Thyroid gland (tissue), 4 donors: ENCODE measurements around the gene TMEM132D.

ENCODE experiments used
- CTCF ChIP-seq, 6 experiments: fragments of 200-600 bp in 3 of 6; fragments of 450-650 bp in 3 of 6; sonication (generic) in 3 of 6; IDR thresholded peaks; one replicate each; pipeline ENCODE4 v1.5.1; 2016 to 2019; ENCODE audit warnings: antibody characterized with exemption in 6 of 6, mild to moderate bottlenecking in 2 of 6, inconsistent platforms in 1 of 6, moderate library complexity in 1 of 6
- POLR2A ChIP-seq, 2 donors: fragments of 450-650 bp; IDR thresholded peaks; one replicate each; pipeline ENCODE4 v1.6.1; 2017; ENCODE audit warnings: antibody characterized with exemption in 2 of 2, mild to moderate bottlenecking in 2 of 2, moderate library complexity in 1 of 2

GRCh38 chr12:129467289-129467688 is 436.5 kb downstream of the TMEM132D start:
- no peak for TF ChIP-seq CTCF (IDR thresholded peaks at IDR 0.05)
- no peak for TF ChIP-seq POLR2A (IDR thresholded peaks at IDR 0.05)
